Esophagus muscularis mucosa (tissue), 4 donors: ENCODE data around the gene AIFM3. TPM values are rescaled to one million over a fixed set of nuclear protein-coding genes. Genes with fewer than 3 reads are reported as not detected.

ENCODE experiments used
- DNase-seq: peaks from one replicate; pipeline ENCODE4 v3.0.0-alpha.2; 2017; ENCODE audit errors: extremely low spot score
- H3K27ac ChIP-seq, 4 donors: fragments of 200-600 bp; sonication (generic); replicated peaks in 1 of 4; 1 replicate in 3 of 4; 2 replicates in 1 of 4; pipeline ENCODE4 v1.5.1; 2016 to 2019; ENCODE audit warnings: mild to moderate bottlenecking in 1 of 4
- H3K27me3 ChIP-seq, 4 donors: fragments of 200-600 bp; sonication (generic); one replicate each; pipeline versions ENCODE4 v1.5.1 to v1.6.0; 2016 to 2019
- H3K36me3 ChIP-seq, 4 donors: fragments of 200-600 bp; sonication (generic); one replicate each; pipeline ENCODE4 v1.5.1; 2016 to 2019
- H3K4me1 ChIP-seq, 4 donors: fragments of 200-600 bp; sonication (generic); one replicate each; pipeline ENCODE4 v1.5.1; 2016 to 2019
- H3K4me3 ChIP-seq, 4 donors: fragments of 200-600 bp; sonication (generic); 1 replicate in 2 of 4; 2 replicates in 2 of 4; pipeline ENCODE4 v1.5.1; 2016 to 2019; ENCODE audit warnings: mild to moderate bottlenecking in 4 of 4, moderate library complexity in 1 of 4
- H3K9me3 ChIP-seq, 4 donors: fragments of 200-600 bp; sonication (generic); 1 replicate in 3 of 4; 2 replicates in 1 of 4; pipeline ENCODE4 v1.5.1; 2016 to 2019
- CTCF ChIP-seq, 3 experiments: fragments of 200-600 bp in 2 of 3; fragments of 450-650 bp in 1 of 3; sonication (generic) in 2 of 3; IDR thresholded peaks; one replicate each; pipeline ENCODE4 v1.5.1; 2017 to 2019; ENCODE audit warnings: antibody characterized with exemption in 3 of 3, mild to moderate bottlenecking in 2 of 3, moderate library complexity in 1 of 3
- EP300 ChIP-seq: sonication (generic); formaldehyde crosslinking; IDR thresholded peaks from one replicate; pipeline ENCODE4 v1.6.1; 2017; ENCODE audit warnings: antibody characterized with exemption
- POLR2A ChIP-seq: fragments of 450-650 bp; IDR thresholded peaks from one replicate; pipeline ENCODE4 v1.6.1; 2017; ENCODE audit warnings: antibody characterized with exemption, moderate library complexity, mild to moderate bottlenecking, low read depth
- POLR2AphosphoS5 ChIP-seq, 2 donors: sonication (generic); formaldehyde crosslinking; IDR thresholded peaks; one replicate each; pipeline ENCODE4 v1.6.1; 2017; ENCODE audit warnings: antibody characterized with exemption in 2 of 2
- WGBS: methylation state at CpG from one replicate; pipeline ENCODE4 v1.1.5; 2018; 5-methylcytosine and 5-hydroxymethylcytosine counted together
- intact Hi-C: fragments of 100-400 bp; cut with DNase I; formaldehyde crosslinking; loops from one replicate; pipeline ENCODE4 v1.15.1; 2023
- total RNA-seq, 4 donors: library from RNA; depleted of rRNA; stranded (reverse); fragments of >200 nt; gene quantifications; one replicate each; pipeline versions ENCODE4 v1.1.0 to v1.2.1, GENCODE V29; 2016

AIFM3 gene
- total RNA-seq, 4 donors from 2014 or later, result 0.92 to 1.7 (median 1.4) TPM

- no peak for DNase-seq
- peaks cover under 1 to 2% (median under 1%) of the 10 kb centered on the region in 4 donors for H3K4me1 ChIP-seq
- TF ChIP-seq CTCF (IDR thresholded peaks at IDR 0.05) (peak in 1 of 3 experiments; percentile 14), POLR2A (no peak), EP300 (no peak)
- 71% methylated on average over 7 of the region's 7 CpGs for WGBS
- H3K27me3 ChIP-seq, result peaks cover 0 to 4% (median 0%) of the 10 kb centered on the region in 4 donors
- intact Hi-C loops, result no loop called here
- H3K27ac ChIP-seq, result no peak overlapping the region
- H3K9me3 ChIP-seq, result no peaks in the 10 kb centered on the region
- H3K4me3 ChIP-seq, result no peak overlapping the region
- H3K36me3 ChIP-seq, result no peaks in the 10 kb centered on the region
Measured at GRCh38 chr22:21020802-21021429, 53.9 kb downstream of the AIFM3 start.

- WGBS, result 91% methylated on average over 4 of the region's 10 CpGs
- H3K4me1 ChIP-seq, result peaks cover 0 to 6% (median 3%) of the 10 kb centered on the region in 4 donors
- no peaks in the 10 kb centered on the region for H3K36me3 ChIP-seq
- DNase-seq, result no peak
- no peak overlapping the region for H3K4me3 ChIP-seq
- intact Hi-C loops, result no loop called here
- H3K9me3 ChIP-seq, result no peaks in the 10 kb centered on the region
- no peak overlapping the region for H3K27ac ChIP-seq
- no peak for TF ChIP-seq CTCF (IDR thresholded peaks at IDR 0.05)
- TF ChIP-seq POLR2AphosphoS5 (IDR thresholded peaks at IDR 0.05), result no peak
- no peak for TF ChIP-seq POLR2A
- TF ChIP-seq EP300, result no peak
- H3K27me3 ChIP-seq, result peaks cover 0 to 4% (median 0%) of the 10 kb centered on the region in 4 donors
Measured at GRCh38 chr22:21022507-21022906, 55.5 kb downstream of the AIFM3 start.

GRCh38 chr22:21022955-21023614, 56.0 kb downstream of the AIFM3 start:
- Histone ChIP-seq H3K27me3 (peaks cover 0 to 4% (median 0%) of the 10 kb centered on the region in 4 donors), H3K4me3 (no peak overlapping the region), H3K27ac (no peak overlapping the region), H3K36me3 (no peaks in the 10 kb centered on the region), H3K4me1 (peaks cover 0 to 9% (median 4%) of the 10 kb centered on the region in 4 donors), H3K9me3 (no peaks in the 10 kb centered on the region)
- no peak for TF ChIP-seq POLR2A
- TF ChIP-seq EP300, result no peak
- intact Hi-C loops, result no loop called here
- DNase-seq, result no peak
- WGBS, result 87% methylated on average over 12 of the region's 13 CpGs

- H3K4me1 ChIP-seq, result peaks cover 0 to 9% (median 4%) of the 10 kb centered on the region in 4 donors
- H3K27ac ChIP-seq, result no peak overlapping the region
- H3K27me3 ChIP-seq, result peaks cover 0 to 24% (median 0%) of the 10 kb centered on the region in 4 donors
- DNase-seq, result no peak
- WGBS, result 75% methylated on average over 8 of the region's 8 CpGs
- no peaks in the 10 kb centered on the region for H3K36me3 ChIP-seq
- TF ChIP-seq CTCF (IDR thresholded peaks at IDR 0.05) (no peak), EP300 (no peak), POLR2A (no peak), POLR2AphosphoS5 (IDR thresholded peaks at IDR 0.05) (no peak)
- H3K4me3 ChIP-seq, result no peak overlapping the region
- intact Hi-C loops, result no loop called here
- no peaks in the 10 kb centered on the region for H3K9me3 ChIP-seq
Measured at GRCh38 chr22:21025266-21025665, 58.2 kb downstream of the AIFM3 start.
